Measurements from ENCODE around the gene ATP8A2. TPM values are rescaled to one million over a fixed set of nuclear protein-coding genes. Genes with fewer than 3 reads are reported as not detected.

The ATP8A2 gene
- total and polyA plus RNA-seq, 9 of the 15 experiments (the other 6 are each of a cell fraction or from before 2014, with no cell fraction given) = under 0.01 to 0.33 (median 0.06) TPM; not detected in 4

DNA sequence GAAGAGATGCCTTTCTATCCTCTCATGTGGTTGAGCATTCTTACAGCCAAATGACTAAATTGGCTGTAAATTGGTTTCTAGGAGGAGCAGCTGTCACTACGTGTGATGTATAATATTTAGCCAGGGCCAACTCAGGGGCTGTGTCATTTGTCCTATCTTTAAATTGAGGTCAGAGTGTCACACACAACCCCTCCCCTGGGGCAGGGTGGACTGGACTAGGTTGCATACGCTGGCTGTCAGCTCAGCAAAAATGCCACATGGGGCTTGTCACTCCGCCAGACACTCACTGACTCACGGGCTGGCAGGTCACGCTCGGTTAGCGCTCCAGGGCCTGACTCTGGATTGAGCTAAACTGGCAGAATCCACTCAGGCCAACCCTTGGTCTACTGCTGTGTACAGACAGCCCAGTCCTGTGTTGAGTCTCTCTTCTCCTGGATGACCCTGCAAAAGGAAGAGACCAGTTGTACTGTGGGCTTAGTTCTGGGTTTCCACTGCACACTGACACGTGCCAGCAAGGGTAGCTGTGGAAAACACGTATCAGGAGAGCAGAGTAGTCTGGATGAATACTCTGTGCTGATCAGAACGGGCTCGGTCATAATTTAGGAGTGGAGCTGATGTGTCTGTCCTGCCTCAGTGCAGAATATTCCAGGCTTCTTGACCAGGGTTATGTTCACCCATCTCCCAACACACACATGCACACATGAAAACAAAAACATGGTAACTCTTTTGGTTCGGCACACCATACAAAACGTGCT, 650.9 kb downstream of the ATP8A2 start (continued):
- TF ChIP-seq, protein P1, sequence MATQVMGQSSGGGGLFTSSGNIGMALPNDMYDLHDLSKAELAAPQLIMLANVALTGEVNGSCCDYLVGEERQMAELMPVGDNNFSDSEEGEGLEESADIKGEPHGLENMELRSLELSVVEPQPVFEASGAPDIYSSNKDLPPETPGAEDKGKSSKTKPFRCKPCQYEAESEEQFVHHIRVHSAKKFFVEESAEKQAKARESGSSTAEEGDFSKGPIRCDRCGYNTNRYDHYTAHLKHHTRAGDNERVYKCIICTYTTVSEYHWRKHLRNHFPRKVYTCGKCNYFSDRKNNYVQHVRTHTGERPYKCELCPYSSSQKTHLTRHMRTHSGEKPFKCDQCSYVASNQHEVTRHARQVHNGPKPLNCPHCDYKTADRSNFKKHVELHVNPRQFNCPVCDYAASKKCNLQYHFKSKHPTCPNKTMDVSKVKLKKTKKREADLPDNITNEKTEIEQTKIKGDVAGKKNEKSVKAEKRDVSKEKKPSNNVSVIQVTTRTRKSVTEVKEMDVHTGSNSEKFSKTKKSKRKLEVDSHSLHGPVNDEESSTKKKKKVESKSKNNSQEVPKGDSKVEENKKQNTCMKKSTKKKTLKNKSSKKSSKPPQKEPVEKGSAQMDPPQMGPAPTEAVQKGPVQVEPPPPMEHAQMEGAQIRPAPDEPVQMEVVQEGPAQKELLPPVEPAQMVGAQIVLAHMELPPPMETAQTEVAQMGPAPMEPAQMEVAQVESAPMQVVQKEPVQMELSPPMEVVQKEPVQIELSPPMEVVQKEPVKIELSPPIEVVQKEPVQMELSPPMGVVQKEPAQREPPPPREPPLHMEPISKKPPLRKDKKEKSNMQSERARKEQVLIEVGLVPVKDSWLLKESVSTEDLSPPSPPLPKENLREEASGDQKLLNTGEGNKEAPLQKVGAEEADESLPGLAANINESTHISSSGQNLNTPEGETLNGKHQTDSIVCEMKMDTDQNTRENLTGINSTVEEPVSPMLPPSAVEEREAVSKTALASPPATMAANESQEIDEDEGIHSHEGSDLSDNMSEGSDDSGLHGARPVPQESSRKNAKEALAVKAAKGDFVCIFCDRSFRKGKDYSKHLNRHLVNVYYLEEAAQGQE (IDR thresholded peaks at IDR 0.05; ENCODE audit: borderline replicate concordance) = no peak
- TF ChIP-seq, protein P1 (CRISPR knock-in tag; IDR thresholded peaks at IDR 0.05; ENCODE audit: low read depth) = no peak
- no peak for TF ChIP-seq HMG20B (CRISPR knock-in tag; IDR thresholded peaks at IDR 0.05)
- TF ChIP-seq MAFK (IDR thresholded peaks at IDR 0.05; ENCODE audit: low read length) = no peak
- TF ChIP-seq TCF7L2 (IDR thresholded peaks at IDR 0.05; ENCODE audit: low read depth, low read length) = no peak
- no peak for TF ChIP-seq RBM22 (IDR thresholded peaks at IDR 0.05; ENCODE audit: low read depth, low read length, poor library complexity, severe bottlenecking)
- TF ChIP-seq, protein P2, sequence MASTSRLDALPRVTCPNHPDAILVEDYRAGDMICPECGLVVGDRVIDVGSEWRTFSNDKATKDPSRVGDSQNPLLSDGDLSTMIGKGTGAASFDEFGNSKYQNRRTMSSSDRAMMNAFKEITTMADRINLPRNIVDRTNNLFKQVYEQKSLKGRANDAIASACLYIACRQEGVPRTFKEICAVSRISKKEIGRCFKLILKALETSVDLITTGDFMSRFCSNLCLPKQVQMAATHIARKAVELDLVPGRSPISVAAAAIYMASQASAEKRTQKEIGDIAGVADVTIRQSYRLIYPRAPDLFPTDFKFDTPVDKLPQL (IDR thresholded peaks at IDR 0.05; ENCODE audit: extremely low read depth, insufficient read length) = no peak

Data from K562 (cell line).